Gastroesophageal sphincter (tissue), 3 donors: ENCODE measurements around the gene TRIM2.

Experiments used
- EP300 ChIP-seq: sonication (generic); formaldehyde crosslinking; IDR thresholded peaks from one replicate; pipeline ENCODE4 v1.6.1; 2017; ENCODE audit warnings: antibody characterized with exemption, mild to moderate bottlenecking
- POLR2A ChIP-seq, 2 donors: fragments of 450-650 bp; IDR thresholded peaks; one replicate each; pipeline ENCODE4 v1.6.1; 2017; ENCODE audit warnings: antibody characterized with exemption in 2 of 2, mild to moderate bottlenecking in 2 of 2, moderate library complexity in 1 of 2
- POLR2AphosphoS5 ChIP-seq: sonication (generic); formaldehyde crosslinking; IDR thresholded peaks from one replicate; pipeline ENCODE4 v1.6.1; 2017; ENCODE audit warnings: antibody characterized with exemption
- TF ChIP-seq, protein P1 (sequence below), 4 experiments: fragments of 200-600 bp in 2 of 4; fragments of 450-650 bp in 2 of 4; sonication (generic) in 1 of 4; IDR thresholded peaks; one replicate each; pipeline ENCODE4 v1.5.1; 2017 to 2019; ENCODE audit warnings: antibody characterized with exemption in 4 of 4, mild to moderate bottlenecking in 2 of 4, moderate library complexity in 2 of 4

GRCh38 chr4:153241970-153242838 is 38.0 kb downstream of the TRIM2 start:
- no peak for TF ChIP-seq POLR2AphosphoS5
- TF ChIP-seq, protein P1, sequence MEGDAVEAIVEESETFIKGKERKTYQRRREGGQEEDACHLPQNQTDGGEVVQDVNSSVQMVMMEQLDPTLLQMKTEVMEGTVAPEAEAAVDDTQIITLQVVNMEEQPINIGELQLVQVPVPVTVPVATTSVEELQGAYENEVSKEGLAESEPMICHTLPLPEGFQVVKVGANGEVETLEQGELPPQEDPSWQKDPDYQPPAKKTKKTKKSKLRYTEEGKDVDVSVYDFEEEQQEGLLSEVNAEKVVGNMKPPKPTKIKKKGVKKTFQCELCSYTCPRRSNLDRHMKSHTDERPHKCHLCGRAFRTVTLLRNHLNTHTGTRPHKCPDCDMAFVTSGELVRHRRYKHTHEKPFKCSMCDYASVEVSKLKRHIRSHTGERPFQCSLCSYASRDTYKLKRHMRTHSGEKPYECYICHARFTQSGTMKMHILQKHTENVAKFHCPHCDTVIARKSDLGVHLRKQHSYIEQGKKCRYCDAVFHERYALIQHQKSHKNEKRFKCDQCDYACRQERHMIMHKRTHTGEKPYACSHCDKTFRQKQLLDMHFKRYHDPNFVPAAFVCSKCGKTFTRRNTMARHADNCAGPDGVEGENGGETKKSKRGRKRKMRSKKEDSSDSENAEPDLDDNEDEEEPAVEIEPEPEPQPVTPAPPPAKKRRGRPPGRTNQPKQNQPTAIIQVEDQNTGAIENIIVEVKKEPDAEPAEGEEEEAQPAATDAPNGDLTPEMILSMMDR (IDR thresholded peaks at IDR 0.05) = no peak
- TF ChIP-seq EP300 = no peak
- TF ChIP-seq POLR2A (IDR thresholded peaks at IDR 0.05) = no peak
